ENCODE data around the gene PRPSAP1. TPM values are rescaled to one million over a fixed set of nuclear protein-coding genes. Genes with fewer than 3 reads are reported as not detected.

The PRPSAP1 gene
- total RNA-seq, 1 experiment from 2014 or later, result 25.9 TPM

- no peaks in the 10 kb centered on the region for H3K27me3 Mint-ChIP-seq (ENCODE audit: insufficient read depth, unreplicated experiment)
- DNase-seq (ENCODE audit: unreplicated experiment), result no peak
Observed at GRCh38 chr17:76356803-76357456, 3.2 kb upstream of the PRPSAP1 start.

GRCh38 chr17:76354747-76355310, 1.1 kb upstream of the PRPSAP1 start:
- H3K4me3 Mint-ChIP-seq (ENCODE audit: unreplicated experiment), result peak overlapping the region; percentile 95
- no peak overlapping the region for H3K27ac Mint-ChIP-seq (ENCODE audit: low read depth, unreplicated experiment)
- POLR2A ChIA-PET, result interaction anchor here (1.7 to 2.1 kb wide), 2 partner anchors 23 to 203 kb away, joined by 9 to 11 read pairs; no protein-coding TSS in a partner anchor
- no peaks in the 10 kb centered on the region for H3K27me3 Mint-ChIP-seq (ENCODE audit: insufficient read depth, unreplicated experiment)
- no peaks in the 10 kb centered on the region for H3K36me3 Mint-ChIP-seq (ENCODE audit: insufficient read depth, unreplicated experiment)
- H3K9me3 Mint-ChIP-seq (ENCODE audit: unreplicated experiment), result no peaks in the 10 kb centered on the region
- CTCF ChIA-PET, result interaction anchor here (0.6 to 2.3 kb wide), 3 partner anchors 31 to 53 kb away, joined by 4 to 20 read pairs (median 6); no protein-coding TSS in a partner anchor
- intact Hi-C loops (cut with micrococcal nuclease), result no loop called here
- no TSS peak for BruUV-seq (replicated peaks)
- peaks cover 8% of the 10 kb centered on the region for H3K4me1 Mint-ChIP-seq (ENCODE audit: insufficient read depth, unreplicated experiment)
- TF ChIP-seq CTCF (IDR thresholded peaks at IDR 0.05; ENCODE audit: unreplicated experiment), result no peak
- no peak for DNase-seq (ENCODE audit: unreplicated experiment)

More at GRCh38 chr17:76356803-76357456, 3.2 kb upstream of the PRPSAP1 start:
- H3K27ac Mint-ChIP-seq (ENCODE audit: low read depth, unreplicated experiment), result no peak overlapping the region
- no peaks in the 10 kb centered on the region for H3K36me3 Mint-ChIP-seq (ENCODE audit: insufficient read depth, unreplicated experiment)
- H3K9me3 Mint-ChIP-seq (ENCODE audit: unreplicated experiment), result no peaks in the 10 kb centered on the region
- CTCF ChIA-PET, result interaction anchor here (1.5 to 1.6 kb wide), 2 partner anchors 13 to 41 kb away, joined by 5 to 10 read pairs; no protein-coding TSS in a partner anchor
- no TSS peak for BruUV-seq (replicated peaks)
- peaks cover 4% of the 10 kb centered on the region for H3K4me1 Mint-ChIP-seq (ENCODE audit: insufficient read depth, unreplicated experiment)
- POLR2A ChIA-PET, result no interaction called here
- intact Hi-C loops (cut with micrococcal nuclease), result no loop called here
- no peak for TF ChIP-seq CTCF (IDR thresholded peaks at IDR 0.05; ENCODE audit: unreplicated experiment)
- no peak overlapping the region for H3K4me3 Mint-ChIP-seq (ENCODE audit: unreplicated experiment)

DNA sequence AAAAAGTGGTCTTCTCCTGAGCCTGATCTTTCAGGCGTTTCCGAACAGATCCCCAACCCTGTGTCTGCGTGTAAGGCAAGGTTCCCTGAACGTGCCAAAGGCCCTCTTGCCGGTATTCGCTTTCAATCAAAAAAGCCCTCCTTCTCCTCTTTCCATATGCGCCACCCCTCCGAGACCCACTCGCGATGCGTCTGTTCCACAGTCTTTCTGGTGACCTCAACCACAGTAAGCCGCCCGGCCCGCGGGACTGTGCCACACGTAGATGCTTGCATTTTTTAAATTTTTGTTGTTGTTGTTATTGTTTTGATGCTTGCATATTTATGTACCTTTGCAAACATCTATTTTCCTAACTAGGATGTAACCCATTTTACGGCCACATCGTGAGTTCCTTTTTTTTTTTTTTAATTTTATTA, 607 bp upstream of the PRPSAP1 start:
- no peak for TF ChIP-seq CTCF (IDR thresholded peaks at IDR 0.05; ENCODE audit: unreplicated experiment)
- Mint-ChIP-seq H3K4me1 (ENCODE audit: insufficient read depth, unreplicated experiment) (peaks cover 8% of the 10 kb centered on the region), H3K4me3 (ENCODE audit: unreplicated experiment) (peak overlapping the region; percentile 95), H3K9me3 (ENCODE audit: unreplicated experiment) (no peaks in the 10 kb centered on the region), H3K27ac (ENCODE audit: low read depth, unreplicated experiment) (peak overlapping the region; percentile 98), H3K36me3 (ENCODE audit: insufficient read depth, unreplicated experiment) (no peaks in the 10 kb centered on the region), H3K27me3 (ENCODE audit: insufficient read depth, unreplicated experiment) (no peaks in the 10 kb centered on the region)
- CTCF ChIA-PET, result interaction anchor here (0.6 to 2.6 kb wide), 8 partner anchors 7 to 304 kb away, joined by 3 to 20 read pairs (median 4); partner anchors contain the start of genes QRICH2 and SPHK1
- intact Hi-C loops (cut with micrococcal nuclease), result no loop called here
- POLR2A ChIA-PET, result interaction anchor here (0.7 to 3.6 kb wide), 17 partner anchors 8 to 355 kb away, joined by 3 to 49 read pairs (median 8); partner anchors contain the start of genes RHBDF2, SPHK1 and UBALD2
- DNase-seq (ENCODE audit: unreplicated experiment), result no peak
- BruUV-seq (replicated peaks), result no TSS peak

- CTCF ChIA-PET, result interaction anchor here (0.6 to 2.6 kb wide), 7 partner anchors 18 to 272 kb away, joined by 3 to 20 read pairs (median 3); partner anchors contain the start of gene SPHK1
- intact Hi-C loops (cut with micrococcal nuclease), result no loop called here
- no peak for DNase-seq (ENCODE audit: unreplicated experiment)
Observed at GRCh38 chr17:76353004-76353598, 615 bp downstream of the PRPSAP1 start.

More at GRCh38 chr17:76353004-76353598, 615 bp downstream of the PRPSAP1 start:
- TF ChIP-seq CTCF (IDR thresholded peaks at IDR 0.05; ENCODE audit: unreplicated experiment), result no peak
- BruUV-seq (replicated peaks), result no TSS peak
- Mint-ChIP-seq H3K9me3 (ENCODE audit: unreplicated experiment) (no peaks in the 10 kb centered on the region), H3K36me3 (ENCODE audit: insufficient read depth, unreplicated experiment) (no peaks in the 10 kb centered on the region), H3K4me1 (ENCODE audit: insufficient read depth, unreplicated experiment) (peaks cover 8% of the 10 kb centered on the region), H3K27ac (ENCODE audit: low read depth, unreplicated experiment) (peak overlapping the region; percentile 29), H3K4me3 (ENCODE audit: unreplicated experiment) (peak overlapping the region; percentile 95), H3K27me3 (ENCODE audit: insufficient read depth, unreplicated experiment) (no peaks in the 10 kb centered on the region)
- POLR2A ChIA-PET, result interaction anchor here (0.6 to 3.6 kb wide), 26 partner anchors 8 to 412 kb away, joined by 3 to 49 read pairs (median 5); partner anchors contain the start of genes FBF1, JMJD6, METTL23 and RHBDF2

Measured in MCF 10A (cell line).